WI38 (cell line): ENCODE measurements around the gene PLA2R1.

ENCODE experiments used
- H3K4me3 ChIP-seq: 2 replicates; pipeline ENCODE4 v1.5.1; 2011; ENCODE audit warnings: low read depth, mild to moderate bottlenecking, control low read depth, low read length
- TF ChIP-seq, protein P1 (sequence below): IDR thresholded peaks from 2 replicates; pipeline ENCODE4 v1.5.1; 2012; ENCODE audit warnings: low read depth, mild to moderate bottlenecking, control low read depth, low read length

The PLA2R1 gene

DNA sequence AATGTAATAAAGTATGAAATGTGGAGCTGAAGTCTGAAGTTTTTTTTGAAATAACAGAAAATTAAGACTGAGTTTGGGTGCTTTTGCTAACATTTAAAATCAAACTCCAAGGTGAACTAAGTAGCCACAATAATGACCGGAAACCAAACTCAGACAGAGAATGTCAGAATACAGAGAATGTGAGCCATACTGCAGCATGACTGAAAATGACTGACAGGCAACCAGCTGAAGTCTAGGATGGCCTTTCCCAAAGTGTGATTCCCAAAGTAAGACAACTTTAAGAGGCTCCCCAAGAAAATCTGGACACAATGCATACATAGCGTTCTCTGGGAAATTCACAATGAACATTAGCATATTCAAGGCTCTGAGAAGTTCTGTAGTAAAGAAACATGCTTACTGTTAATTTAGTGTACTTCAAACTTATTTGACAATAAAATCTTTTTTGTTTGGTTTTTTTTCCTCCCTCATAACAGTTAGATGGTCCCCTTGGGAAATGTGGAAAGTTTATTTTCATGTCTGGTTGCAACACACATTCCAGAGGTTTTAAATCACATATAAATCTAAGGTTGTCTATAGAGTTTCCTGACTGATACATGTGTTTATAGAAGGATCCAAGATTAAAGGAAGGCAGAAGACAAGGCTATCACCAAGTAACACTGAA, 28.6 kb downstream of the PLA2R1 start:
- TF ChIP-seq, protein P1, sequence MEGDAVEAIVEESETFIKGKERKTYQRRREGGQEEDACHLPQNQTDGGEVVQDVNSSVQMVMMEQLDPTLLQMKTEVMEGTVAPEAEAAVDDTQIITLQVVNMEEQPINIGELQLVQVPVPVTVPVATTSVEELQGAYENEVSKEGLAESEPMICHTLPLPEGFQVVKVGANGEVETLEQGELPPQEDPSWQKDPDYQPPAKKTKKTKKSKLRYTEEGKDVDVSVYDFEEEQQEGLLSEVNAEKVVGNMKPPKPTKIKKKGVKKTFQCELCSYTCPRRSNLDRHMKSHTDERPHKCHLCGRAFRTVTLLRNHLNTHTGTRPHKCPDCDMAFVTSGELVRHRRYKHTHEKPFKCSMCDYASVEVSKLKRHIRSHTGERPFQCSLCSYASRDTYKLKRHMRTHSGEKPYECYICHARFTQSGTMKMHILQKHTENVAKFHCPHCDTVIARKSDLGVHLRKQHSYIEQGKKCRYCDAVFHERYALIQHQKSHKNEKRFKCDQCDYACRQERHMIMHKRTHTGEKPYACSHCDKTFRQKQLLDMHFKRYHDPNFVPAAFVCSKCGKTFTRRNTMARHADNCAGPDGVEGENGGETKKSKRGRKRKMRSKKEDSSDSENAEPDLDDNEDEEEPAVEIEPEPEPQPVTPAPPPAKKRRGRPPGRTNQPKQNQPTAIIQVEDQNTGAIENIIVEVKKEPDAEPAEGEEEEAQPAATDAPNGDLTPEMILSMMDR, result no peak
- H3K4me3 ChIP-seq, result no peak overlapping the region

- no peak overlapping the region for H3K4me3 ChIP-seq
- TF ChIP-seq, protein P1, result no peak
Observed at GRCh38 chr2:160029270-160029628, 33.2 kb downstream of the PLA2R1 start.

DNA sequence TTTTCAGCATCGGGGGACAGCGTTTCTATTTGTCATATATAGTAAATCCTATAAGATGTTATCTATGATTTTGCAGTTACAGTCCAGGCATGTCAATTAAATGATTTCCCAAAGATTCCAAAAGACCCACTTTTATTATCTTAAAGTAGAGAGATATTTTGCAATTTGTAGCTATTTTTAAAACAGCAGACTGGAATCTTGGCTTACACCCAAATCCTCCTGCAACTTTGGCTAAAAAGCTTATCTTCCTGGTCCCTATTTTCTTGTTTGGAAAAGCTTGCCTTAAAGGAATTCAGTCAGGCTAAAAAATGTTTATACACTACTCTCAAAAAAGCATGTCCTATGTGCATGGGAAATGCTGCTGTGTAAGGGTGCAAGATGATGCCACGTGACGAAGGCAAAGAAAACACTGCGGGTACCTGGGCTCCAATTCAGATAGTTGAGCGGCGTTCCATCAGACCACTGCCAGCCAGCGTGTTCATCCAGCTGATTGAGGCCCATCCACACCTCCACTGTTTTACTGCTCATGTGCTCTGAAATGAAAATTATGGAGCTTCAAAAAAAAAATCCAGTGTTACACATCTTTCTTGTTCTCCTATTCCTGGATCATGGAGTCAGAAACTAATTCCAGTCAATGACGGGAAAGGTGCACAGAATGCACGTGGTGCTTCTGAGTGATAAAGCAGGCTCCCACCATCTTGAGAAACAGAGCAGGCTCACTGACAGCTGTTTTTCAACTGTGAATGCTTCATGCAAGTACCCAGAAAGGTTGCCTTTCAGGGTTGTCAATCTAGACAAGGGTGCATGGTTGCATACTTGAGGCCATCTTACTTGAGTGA, 33.8 kb downstream of the PLA2R1 start:
- TF ChIP-seq, protein P1, result no peak

GRCh38 chr2:160022162-160022561, 40.3 kb downstream of the PLA2R1 start:
- TF ChIP-seq, protein P1, result no peak
- H3K4me3 ChIP-seq, result no peak overlapping the region

More for the DNA sequence above, 33.8 kb downstream of the PLA2R1 start:
- no peak overlapping the region for H3K4me3 ChIP-seq

GRCh38 chr2:160019374-160020090, 42.9 kb downstream of the PLA2R1 start:
- TF ChIP-seq, protein P1, result no peak
- no peak overlapping the region for H3K4me3 ChIP-seq

DNA sequence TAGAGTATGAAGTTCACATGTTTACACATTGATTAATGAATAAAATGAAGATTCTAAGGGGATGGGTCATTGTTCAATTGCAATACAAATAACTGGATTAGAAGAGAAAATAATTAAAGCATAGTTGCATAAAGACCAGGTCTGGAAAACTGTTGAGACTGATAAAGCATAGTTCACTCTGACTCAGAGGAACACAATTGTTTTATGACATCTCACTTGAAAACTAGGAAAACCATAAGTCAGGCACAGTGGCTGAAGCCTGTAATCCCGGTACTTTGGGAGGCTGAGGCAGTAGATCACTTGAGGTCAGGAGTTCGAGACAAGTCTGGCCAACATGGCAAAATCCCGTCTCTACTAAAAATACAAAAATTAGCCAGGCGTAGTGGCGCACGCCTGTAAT, 46.7 kb downstream of the PLA2R1 start:
- TF ChIP-seq, protein P1, result no peak

More for the DNA sequence above, 46.7 kb downstream of the PLA2R1 start:
- H3K4me3 ChIP-seq, result no peak overlapping the region
